Germinal center (tissue), 1 donor: Measurements from ENCODE around the gene TAF3.
"Not testable (repeated sequence)": the region's sequence is repeated elsewhere in the genome, so short reads cannot be mapped to it uniquely, and the experiment has no call there.

ENCODE experiments used
- DNase-seq: peaks from one replicate; pipeline ENCODE4 v3.0.0; 2012; ENCODE audit warnings: mixed read lengths, low spot score

TAF3 gene

DNA sequence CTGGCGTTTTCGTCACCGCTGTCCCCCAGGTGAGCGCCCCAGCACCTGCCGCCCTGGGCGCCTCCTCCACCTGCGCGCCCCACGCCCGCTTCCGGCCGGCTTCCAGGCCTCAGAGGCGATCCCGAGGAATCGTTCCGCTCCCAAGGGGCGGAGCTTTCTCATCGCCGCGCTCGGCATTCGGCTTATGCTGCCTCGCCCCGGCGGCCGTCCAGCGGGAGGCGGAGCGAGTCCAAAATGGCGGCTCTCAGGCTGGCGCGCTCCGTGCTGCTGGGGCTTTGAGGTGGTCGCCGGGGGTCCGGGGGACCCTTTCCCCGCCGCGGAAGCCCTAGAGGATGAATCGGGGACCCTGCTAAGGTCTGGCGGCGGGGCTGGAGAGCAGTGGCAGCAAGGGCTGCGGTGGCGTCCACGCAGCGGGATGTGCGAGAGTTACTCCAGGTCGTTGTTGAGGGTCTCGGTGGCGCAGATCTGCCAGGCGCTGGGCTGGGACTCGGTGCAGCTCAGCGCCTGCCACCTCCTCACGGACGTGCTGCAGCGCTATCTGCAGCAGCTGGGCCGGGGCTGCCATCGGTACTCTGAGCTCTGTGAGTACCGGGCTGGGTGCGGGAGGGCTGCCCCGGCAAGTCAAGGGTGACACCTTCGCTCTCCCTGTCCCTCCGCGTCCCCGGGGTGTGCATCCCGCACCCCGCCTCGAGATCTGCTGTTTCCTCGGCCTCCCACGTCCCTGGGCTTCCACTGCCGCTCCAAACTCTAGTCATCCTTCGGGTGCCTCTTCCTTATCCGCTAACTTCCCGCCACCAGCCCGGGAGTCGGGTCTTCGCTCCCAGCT, at the start of gene TAF3:
TAF3 (plus strand) TSS at position 211 of the 826 bp plus-strand sequence; CDS start at position 416, 205 bp downstream.
- peak; percentile 90 for DNase-seq

DNA sequence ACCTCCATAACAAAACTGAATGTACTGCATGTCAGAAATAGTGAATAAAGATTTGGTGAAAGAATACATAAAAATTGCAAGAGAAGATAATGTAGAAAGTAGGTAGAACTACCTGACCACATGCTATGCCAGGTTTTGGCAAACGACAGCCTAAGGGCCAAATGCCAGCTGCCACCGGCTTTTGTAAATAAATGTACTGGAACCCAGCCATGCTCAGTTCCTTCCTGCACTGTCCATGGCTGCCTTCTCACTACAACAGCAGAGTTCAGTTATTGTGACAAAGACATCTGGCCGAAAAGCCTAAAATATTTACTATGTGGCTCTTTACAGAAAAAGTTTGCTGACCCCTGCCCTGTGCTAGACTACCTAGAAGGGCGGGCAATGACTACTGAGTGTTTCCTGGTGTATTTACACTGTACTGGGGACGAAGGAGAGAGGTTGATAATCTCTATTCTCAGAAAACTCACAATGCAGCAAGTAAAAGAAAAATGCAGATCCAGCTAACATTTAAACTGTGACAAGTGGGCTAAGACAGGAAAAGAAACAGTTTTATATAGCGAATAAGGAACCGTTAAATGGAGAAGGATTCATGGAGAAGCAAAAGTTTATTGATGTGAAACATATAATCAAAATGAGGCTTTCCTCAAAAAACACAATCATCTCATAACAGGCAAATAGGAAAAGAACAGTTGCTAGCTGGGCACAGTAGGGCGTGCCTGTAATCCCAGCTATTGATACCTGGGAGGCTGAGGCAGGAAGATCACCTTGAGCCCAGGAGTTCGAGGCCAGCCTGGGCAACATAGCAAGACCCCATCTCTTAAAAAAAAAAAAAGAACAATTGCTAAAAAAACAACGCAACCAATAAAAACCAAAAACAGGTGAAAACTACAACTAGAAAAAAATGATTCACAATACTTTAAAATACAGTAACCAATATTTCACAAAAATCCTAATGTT, 44.2 kb upstream of the TAF3 start:
- DNase-seq, result no peak

GRCh38 chr10:7776777-7777176, 41.5 kb upstream of the TAF3 start:
- DNase-seq, result no peak

GRCh38 chr10:7782194-7782593, 36.1 kb upstream of the TAF3 start:
- DNase-seq, result not testable (repeated sequence)

DNA sequence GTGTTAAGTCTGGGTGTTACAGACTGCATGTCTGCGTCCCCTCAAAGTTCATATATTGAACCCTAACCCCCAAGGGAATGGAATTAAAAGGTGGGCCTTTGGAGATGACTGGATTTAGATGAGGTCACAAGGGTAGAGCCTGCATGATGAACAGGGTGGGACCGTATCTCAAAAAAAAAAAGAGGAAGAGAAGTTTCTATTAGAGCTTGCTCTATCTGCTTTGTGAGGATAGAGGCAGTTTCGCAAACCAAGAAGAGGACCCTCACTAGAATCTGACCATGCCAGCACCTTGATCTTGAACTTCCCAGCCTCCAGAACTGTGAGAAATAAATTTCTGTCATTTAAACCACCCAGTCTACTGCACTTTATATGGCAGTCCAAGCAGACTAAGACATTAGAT, 31.9 kb upstream of the TAF3 start:
- DNase-seq, result no peak

DNA sequence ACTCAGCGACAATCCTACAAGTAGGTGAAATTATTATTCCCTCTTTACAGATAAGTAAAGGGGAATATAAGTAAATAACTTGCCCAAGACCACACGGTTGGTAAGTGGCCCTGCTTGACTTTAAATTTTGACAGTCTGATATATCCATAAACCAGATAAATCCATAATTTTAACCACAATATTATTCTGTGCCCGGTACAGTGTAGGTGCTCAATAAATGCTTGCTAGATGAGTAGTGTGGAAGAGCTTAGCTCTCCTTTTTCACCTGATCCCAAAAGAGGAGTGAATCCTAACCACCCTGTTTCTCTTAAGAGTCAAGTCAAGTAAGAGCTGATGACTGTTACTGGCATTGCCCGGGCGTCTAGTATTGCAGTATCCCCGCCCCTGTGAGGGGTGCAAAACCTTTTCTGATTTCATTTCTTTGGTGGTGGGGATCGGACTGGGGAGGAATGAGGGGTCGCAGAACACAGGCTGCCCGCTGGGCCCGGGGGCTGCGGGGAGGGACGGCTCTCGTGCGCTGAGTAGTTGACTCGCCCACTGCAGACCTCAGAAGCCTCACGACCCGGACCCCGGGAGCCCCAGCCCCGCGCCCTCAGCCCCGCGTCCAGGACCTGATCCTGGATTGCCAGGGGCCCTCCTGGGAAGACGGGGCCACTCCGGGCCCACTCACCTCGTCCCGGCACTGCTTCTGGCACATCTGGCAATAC, 31.0 kb upstream of the TAF3 start:
- DNase-seq, result no peak

DNA sequence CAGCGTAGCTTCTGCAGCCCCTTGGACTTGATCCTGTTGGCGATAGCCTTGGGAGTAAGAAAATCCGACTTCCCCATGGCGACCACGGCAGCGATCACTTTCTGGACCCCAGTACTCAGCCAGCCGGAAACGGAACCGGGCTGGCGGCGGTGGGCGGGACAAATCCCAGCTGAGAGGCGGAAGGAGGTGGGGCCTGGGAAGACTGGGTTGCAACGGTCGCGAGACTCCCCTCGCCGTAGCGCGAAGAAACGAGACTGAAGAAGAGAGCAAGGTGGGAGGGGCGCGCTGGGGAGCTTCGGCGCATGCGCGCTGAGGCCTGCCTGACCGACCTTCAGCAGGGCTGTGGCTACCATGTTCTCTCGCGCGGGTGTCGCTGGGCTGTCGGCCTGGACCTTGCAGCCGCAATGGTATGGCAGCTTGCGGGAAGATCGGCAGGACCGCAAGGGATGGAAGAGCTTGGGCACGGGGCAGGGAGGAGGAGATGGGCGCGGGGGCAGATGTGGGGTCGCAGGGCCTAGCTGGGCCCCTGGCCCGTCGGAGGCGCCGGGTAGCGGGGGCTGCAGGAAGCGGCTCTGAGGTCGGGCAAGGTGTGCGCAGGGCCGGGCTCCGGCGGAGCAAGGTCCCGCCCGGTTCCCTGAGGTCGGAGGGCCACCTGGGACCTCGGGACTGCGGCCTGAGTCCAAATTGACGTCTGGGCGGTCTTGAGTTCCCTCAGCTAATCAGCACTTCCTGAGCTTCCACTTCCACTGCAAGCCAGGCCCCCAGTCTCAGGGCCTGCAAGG, 30.3 kb upstream of the TAF3 start, which contains the start of the genes ATP5F1C and KIN:
ATP5F1C (plus strand) TSS at position 321 of the 782 bp plus-strand sequence; CDS start at position 352, 31 bp downstream.
KIN (minus strand) TSS at position 137 of the 782 bp plus-strand sequence; CDS start at position 77, 60 bp downstream.
- DNase-seq, result peak; percentile 98

DNA sequence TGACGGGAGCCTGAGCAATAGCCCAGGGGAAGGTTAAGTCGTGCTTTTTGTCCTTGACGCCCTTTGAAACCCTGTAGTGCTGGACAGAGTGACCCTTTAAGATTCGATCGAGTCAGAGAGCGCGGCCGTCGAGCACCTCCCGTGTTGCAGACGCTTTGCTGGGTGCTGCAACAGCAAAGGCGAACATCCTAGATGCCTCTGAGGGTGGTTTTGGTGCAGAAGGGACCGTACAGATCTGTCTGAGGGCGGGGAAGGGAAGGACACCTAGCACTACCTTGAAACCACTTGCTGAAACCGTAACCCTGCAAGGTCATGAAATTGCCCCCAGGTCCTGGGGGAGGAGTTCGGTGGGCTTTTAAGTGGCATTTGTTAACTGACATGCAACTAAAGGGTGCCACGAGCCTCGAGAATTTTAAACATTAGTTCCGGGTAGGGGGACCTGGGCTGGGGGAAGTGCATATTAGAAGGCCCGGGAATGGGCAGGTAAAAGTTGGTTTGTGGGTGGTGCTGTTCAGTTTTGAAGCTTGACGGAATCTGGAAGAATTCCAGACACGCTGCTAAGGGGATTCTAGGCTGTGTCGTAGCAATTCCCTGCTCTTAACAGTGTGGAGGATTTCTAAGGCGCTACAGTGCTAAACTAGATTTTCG, 29.5 kb upstream of the TAF3 start:
- peak; percentile 24 for DNase-seq

DNA sequence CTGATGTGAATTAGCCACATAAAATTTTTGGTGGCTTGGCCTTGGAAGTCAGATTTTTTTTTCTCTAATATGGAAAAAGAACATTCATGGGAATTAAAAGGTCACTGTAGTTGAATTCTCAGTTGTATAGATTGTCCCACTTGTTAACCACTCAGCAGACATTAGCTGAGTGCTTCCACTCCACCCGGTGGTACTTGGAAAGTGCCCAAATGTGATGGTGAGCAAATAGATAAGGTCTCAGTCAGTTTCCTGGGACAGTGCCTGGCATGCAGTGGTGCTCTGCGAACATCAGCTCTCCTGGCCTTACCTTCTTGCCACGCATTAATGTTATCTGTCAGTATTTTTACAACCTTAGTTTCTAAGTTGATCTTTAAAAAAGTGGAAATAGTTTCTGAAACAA, 28.9 kb upstream of the TAF3 start:
- DNase-seq, result no peak

DNA sequence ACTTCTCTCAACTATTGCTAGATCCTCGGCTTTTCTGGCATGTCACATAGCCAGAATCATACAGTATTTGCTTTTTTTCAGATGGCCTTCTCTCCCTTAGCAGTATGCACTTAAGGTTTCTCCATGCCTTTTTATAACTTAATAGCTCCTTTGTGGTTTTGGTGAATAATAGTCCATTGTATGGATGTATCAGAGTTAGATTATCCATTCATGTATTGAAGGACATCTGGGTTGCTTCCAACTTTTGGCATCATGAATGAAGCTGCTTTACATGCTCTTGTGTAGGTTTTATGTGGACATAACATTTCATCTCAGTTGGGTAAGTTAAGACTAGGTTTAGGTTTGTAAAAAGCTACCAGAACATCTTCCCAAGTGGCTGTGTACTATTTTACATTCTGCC, 25.8 kb upstream of the TAF3 start:
- no peak for DNase-seq

DNA sequence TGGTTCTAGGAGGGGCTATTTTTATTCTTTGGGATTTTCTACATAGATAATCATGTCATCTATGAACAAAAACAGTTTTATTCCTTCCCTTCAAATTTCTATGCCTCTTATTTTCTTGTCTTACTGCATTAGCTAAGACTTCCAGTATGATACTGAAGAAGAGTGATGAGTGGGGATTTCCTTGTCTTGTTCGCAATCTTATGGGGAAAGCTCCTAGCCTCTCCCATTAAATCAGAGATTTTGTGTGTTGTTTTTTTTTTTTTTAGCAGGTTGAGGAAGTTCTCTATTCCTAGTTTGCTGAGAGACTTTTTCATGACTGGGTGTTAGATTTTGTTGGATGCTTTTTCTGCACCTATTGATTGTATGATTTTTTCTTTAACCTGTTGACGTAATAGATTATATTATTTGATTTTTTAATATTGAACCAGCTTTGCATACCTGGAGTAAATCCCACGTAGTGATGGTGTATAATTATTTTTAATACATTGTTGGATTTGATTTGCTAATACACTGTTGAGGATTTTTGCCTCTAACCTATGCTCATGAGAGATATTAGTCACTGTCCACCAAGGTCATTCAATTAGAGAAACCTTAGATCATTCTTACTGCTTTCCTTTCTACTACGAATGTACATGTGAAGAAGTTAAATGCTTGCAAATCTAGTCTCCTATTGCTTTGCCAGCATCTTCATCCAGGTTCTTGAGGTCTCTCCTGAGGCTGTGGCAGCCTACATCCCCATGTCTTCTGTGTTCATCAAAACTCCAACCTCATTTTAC, 23.9 kb upstream of the TAF3 start:
- DNase-seq, result no peak

DNA sequence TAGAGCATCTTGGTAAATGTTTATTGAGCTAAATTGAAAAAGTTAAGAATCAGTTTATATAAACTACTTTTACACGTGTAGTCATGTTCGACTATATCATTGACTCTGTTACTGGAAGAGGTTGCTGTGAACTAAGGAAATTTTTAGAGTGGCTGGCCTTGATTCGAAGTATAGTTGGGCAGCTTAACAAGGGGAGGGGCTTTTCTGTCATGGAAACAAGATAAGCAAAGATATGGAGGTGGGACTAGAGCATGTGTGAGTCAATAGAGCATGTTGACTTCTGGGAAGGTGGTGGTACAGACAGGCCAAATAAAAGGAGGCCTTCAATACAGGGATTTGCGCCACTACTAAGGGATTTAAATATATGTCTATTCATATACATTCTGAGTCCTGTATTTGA, 22.7 kb upstream of the TAF3 start:
- DNase-seq, result no peak

GRCh38 chr10:7797582-7797981, 20.7 kb upstream of the TAF3 start:
- DNase-seq, result no peak

GRCh38 chr10:7802606-7803005, 15.7 kb upstream of the TAF3 start:
- DNase-seq, result no peak

DNA sequence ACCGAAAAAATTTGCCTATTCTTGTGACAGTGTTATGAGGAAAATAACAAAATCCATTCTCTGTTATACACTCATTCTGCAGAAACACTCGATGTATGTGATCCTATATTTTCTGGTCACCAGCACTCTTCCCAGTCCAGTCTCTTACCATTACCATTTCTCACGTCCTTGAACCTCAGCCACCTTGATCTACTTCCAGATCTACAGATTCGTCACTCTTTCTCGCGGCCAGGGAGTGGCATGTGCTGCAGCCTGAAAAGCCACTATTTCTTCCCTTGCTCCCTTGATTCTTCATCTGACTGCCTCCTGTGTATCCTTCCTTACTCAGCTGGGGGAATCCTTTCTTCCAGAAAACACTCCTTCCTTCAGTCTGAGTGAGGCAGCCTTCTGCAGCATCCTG, 14.1 kb upstream of the TAF3 start:
- DNase-seq, result no peak

DNA sequence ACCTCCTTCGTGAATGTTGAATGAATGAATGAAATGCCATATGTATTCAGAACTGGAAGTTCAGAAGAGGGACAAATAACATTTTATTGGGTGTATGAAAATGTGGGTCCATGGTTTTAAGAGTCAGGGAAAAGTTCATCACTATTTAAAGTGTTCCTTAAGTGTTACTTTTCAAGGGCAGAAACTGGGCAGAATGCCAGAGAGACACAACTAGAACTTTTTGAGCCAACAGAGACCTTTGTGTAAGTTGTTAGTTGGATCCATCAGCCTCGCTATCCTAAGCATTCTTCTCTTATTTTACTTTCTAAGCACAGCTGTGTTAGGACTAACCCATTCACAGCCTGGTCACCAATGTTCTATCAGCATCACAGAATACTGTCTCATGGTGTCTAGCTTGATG, 13.6 kb upstream of the TAF3 start:
- DNase-seq, result no peak

DNA sequence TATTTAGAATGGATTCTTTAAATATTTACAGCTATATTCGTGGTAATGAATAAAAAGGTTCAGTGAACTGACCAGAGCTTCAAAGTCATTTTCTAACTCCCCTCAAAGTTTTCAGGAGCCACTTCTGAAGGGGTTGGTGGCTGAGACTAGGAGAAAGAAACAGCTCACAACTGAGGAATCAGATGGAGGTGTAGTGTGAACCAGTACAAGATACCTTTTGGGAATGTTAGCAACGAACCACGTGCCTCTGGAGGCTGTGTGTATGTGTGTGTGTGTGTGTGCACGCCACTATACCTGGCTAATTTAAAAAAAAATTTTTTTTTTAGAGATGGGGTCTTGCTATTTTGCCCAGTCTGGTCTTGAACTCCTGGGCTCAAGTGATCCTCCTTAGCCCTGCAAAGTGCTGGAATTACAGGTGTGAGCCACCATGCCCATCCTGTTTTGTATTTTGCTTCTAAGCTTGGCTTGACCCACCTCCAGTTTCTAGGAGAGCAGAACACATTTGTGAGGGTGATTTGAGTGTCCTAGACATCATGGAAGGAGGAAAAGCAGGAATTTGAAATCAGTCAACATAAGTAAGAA, 9.5 kb upstream of the TAF3 start:
- DNase-seq, result no peak

DNA sequence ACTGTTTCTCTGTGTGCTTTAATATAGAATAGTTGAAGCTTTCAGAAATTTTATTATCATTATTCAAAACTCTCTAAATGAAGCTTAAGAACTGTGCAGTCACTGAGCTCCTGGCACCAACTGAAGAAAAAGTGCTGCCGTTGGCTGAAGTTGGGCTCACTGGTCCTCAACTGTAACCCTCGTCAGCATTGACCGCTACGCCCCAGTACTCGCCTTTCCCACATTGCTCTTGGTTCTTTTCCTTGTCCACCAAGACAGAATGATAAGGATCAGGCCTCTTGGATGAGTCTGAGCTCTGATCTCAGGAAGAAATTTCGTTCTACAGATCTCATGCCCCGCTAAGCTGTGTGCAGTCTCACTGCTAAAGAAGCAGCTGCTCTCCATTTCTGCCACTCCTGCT, 7.9 kb upstream of the TAF3 start:
- no peak for DNase-seq

DNA sequence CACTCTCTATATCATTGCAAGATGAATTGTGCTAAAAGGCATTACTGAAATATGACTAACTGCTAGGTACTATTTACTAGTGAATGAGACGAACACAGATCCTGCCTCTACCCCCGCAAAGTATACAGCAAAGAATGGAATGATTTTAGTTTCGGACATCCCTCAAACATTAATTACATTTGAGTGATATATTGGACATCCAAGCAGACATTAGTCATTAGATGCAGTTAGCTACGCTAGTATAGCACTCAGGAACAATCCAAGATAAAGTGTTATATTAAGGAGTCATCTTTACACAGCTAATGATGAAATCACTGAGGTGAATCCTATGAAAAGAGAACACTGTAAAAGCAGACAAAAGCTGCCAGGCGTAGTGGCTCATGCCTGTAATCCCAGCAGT, 7.3 kb upstream of the TAF3 start:
- no peak for DNase-seq

GRCh38 chr10:7811743-7812142, 6.6 kb upstream of the TAF3 start:
- DNase-seq, result not testable (repeated sequence)
